GM21390 (cell line): Measurements from ENCODE around the gene PJVK.

Experiments used
- ATAC-seq: cut with Tn5 transposase; IDR thresholded peaks from one replicate; pipeline ENCODE4 v1.9.1; 2021; ENCODE audit not compliant: unreplicated experiment

Gene PJVK

DNA sequence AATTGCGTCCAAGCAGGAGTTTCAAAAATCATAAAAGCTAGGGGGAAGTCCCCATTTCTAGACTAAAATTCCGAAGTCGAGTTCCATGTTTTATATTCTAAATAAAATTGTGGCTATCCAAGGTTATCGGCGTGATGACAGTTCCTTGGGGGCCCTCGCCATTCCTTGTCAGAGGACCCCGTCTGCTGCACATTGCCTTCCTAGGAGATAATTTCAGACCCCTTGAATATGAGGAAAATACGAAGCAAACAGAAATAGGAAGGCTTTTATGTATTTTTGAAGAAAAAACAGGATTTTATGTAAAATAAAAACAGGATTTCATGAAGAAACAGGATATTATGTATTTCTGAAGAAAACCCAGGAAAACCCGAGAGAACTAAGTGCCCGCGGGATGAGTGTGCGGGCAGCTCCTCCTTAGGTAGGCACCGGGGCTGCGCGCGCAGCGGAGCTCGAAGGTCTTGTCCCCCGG is 28.6 kb downstream of the PJVK start:
- ATAC-seq: no peak

GRCh38 chr2:178480227-178481181 is 29.3 kb downstream of the PJVK start, which contains the start of gene PLEKHA3:
Gene PLEKHA3, plus strand, starts transcription at chr2:178480457. Its CDS starts 413 bp downstream, at chr2:178480870.
- ATAC-seq: peak; percentile 63

DNA sequence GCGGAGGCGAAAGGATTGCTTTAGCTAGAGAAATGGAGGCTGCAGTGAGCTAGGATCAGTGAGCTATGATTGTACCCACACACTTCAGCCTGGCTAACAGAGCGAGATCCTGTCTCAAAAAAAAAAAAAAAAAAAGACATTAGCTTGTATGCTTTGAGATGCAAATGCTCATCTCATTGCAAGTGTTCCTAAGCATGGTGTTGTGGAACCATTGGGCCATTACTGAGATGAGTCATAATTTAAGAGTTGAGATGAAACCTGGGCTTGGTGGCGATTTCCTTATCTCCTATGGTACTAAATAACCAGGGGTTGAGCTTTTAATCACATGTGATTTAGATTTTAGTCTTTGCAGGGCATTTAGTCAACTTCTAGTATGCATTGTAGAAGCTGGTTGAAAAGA is 31.3 kb downstream of the PJVK start:
- peak; percentile 33 for ATAC-seq

DNA sequence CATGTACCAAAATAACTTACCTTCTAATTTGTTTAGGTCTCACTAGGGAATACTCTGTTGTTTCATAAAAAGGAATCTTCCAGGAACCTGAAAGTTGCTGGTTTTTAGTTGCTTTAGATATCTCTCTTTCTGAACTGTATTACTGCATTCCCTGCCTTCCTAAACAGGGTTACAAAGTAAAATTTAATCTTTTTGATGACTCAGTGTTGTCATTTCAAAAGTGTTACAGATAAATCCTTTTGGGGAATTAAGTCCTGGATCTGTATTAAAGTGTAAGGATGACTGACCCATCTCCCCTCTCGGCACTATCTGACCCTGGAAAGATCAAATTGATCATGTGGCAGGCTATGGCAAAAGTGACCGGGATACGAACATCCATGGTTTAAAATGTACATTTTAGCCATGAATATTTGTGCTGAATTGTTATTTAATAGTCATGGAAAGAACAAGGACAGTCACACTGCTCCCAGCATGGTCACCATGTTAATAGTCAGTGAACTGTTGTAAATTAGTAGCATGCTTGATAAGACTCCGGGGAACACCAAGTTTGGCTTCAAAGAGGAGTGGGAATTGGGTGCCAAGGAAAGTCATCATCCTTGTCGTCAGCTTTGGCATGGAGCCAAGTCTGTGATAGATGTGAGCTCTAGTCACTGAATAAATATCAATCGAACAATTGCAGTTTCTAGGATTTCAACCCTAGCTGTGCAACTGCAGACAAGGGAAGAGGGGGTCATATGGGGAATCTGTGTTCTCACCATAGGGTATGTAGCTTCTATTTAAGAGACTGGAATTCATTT is 33.3 kb downstream of the PJVK start:
- ATAC-seq: no peak

DNA sequence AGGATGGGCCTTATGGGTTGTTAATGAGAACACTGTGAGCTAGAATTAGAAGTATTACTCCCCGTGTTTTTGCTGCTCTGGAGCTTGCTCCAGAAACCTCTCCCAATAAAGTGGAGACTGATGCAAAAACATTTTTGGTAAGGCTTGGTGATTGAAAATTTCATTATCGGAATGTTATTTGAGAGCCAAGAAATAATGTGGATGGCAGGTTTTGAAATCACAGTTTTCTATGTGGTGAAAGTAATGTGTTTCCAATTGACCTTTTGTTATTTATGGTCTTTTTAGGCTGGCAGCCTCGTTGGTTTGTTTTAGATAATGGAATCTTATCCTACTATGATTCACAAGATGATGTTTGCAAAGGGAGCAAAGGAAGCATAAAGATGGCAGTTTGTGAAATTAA is 34.2 kb downstream of the PJVK start:
- ATAC-seq: no peak

DNA sequence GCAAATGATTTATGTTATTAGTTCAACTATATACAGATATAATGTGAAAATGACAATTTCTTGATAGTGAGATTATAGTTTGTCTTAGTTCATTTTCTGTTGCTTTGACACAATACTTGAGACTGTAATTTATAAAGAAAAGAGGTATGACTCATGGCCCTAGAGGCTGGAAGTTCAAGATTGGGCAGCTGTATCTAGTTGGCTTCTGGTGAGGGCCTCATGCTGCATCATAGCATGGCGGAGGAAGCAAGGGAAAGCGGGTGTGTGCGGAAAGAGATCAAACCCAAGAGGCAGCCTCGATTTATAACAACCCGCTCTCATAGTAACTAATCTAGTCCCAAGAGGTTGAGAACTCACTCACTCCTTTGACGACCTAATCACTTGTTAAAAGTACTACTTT is 40.4 kb downstream of the PJVK start:
- ATAC-seq: no peak

DNA sequence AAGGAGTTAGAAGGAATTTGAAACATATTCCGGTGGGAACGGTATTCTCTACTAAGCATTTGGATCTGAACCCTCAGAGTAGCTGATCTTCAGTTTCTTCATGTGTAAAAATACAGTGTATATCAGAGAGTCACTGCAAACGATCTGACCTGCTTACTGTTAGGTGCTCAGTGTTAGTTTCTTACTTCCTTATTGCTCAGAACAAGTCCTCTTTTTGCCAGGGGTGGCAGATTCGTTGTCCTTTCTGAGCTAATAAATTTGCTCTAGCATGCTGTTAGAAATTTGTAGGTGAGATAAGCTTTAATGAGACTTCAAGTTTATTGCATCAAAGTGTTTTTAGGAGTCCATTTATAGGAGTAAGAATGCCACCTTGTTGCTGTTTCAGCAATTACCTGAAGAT is 44.9 kb downstream of the PJVK start:
- no peak for ATAC-seq

DNA sequence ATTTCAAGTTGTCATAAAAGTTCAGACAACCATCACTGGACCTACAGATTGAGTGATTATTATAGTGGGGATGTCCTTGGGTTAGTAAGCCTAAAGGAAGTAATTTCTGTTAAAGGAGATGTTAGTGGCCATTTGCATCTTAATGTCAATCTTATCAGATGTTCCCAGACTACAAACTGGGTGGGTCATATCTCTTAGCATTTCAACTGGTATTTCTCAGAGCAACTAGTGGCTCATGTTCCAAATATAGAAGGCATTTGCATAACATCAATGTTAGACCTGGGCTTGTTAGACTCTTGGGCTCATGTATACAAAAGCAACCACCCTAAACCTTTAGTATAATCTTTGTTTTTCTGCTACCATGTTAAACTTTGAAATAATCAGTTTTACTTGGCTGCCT is 47.0 kb downstream of the PJVK start:
- ATAC-seq: no peak

GRCh38 chr2:178499640-178500039 is 48.5 kb downstream of the PJVK start:
- no peak for ATAC-seq

DNA sequence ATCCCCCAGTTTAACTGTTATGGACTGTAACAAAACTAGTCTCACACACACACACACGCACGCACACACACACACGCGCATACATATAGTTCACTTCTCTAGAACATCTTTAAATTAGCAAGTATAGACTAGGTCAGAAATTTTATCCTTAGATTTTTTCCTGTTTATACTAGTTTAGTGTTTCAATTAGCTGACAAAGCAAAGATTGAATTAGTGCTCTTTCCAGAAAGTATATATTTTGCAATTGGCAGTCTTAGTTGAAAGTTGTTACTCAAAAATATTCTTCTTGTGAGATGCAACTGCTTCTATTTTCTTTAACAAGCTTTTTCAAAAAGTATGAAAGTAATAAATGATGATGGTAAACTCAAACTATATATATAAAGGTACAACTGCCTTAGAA is 51.6 kb downstream of the PJVK start:
- no peak for ATAC-seq

- no peak for ATAC-seq
These were observed 54.9 kb downstream of the PJVK start for GRCh38 chr2:178506101-178506500.

- ATAC-seq: no peak
These were observed 55.3 kb downstream of the PJVK start for GRCh38 chr2:178506524-178506923.

DNA sequence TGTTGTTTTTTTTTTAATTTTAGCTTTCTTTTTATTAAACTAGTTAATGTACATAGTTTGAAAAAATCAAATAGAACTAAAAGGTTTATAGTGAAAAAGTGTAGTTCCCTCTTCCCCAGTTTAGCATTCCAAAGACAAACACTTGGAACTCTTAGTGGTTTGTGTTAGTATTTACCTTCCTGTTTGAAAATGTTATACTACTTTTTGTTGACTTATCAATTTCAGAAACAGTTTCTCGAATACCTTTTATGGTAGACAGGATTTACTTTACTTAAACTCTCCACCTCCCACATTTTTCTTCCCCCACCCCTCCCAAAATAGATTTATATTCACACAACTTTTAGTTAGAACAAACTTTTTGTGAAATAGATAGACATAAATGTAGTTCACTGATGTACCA is 55.8 kb downstream of the PJVK start:
- no peak for ATAC-seq

GRCh38 chr2:178508646-178509045 is 57.5 kb downstream of the PJVK start:
- ATAC-seq: no peak

DNA sequence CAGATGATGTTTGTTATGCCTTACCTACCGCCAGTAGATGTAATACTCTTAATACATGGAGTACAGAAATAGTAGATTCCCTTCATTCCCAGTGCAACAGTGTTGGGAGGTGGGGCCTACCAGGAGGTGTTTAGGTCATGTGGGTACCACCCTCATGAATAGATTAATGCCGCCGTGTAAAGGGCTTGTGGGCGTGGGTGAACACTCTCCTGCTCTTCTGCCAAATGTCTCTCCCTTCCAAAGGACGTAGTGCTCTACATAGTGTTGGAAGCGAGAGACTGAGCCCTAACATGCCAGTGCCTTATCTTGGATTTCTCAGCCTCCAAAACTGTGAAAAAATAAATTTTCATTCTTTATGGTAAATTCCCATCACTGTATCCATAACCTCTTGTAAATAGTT is 59.2 kb downstream of the PJVK start:
- no peak for ATAC-seq
